ENCODE results near the gene SCAP.

The SCAP gene

DNA sequence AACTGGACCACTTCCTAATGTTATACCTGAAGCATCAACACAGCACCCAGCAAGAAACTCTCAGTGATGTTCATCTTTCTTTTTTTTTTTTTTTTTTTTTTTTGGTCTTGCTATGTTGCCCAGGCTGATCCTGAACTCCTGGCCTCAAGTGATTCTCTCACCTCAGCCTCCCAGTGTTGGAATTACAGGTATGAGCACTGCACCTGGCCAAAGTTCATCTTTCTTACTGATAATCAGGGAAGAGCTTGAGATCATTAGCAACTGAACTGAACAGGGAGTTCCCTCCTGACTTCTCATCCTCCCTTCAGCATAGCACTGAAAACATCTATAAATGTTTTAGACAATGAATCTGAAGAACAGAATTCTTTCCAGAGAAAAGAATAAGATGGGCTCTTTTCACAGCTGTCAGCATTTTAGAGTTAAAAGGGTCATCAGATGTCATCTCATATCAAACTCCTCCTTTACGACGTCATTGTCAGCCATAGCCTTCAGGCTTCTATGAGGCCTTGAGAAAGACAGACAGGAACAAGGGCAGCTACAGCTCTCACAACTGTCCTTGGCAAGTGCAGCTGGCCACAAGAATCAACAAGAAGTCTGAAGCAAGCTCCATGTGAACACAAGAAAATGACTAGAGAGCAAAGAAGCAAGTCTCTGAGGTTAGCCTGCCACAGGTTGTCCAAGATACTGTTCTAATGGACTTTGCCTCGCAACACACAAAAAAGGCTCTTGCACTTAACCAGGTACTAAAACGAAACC is 33.8 kb downstream of the SCAP start:
- no peak overlapping the region for H3K4me3 ChIP-seq (ENCODE audit: low read length)
- DNase-seq (ENCODE audit: low read depth): no peak
- TF ChIP-seq, protein P1, sequence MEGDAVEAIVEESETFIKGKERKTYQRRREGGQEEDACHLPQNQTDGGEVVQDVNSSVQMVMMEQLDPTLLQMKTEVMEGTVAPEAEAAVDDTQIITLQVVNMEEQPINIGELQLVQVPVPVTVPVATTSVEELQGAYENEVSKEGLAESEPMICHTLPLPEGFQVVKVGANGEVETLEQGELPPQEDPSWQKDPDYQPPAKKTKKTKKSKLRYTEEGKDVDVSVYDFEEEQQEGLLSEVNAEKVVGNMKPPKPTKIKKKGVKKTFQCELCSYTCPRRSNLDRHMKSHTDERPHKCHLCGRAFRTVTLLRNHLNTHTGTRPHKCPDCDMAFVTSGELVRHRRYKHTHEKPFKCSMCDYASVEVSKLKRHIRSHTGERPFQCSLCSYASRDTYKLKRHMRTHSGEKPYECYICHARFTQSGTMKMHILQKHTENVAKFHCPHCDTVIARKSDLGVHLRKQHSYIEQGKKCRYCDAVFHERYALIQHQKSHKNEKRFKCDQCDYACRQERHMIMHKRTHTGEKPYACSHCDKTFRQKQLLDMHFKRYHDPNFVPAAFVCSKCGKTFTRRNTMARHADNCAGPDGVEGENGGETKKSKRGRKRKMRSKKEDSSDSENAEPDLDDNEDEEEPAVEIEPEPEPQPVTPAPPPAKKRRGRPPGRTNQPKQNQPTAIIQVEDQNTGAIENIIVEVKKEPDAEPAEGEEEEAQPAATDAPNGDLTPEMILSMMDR (conservative IDR thresholded peaks at IDR 0.05; ENCODE audit: low read depth, low read length): no peak

DNA sequence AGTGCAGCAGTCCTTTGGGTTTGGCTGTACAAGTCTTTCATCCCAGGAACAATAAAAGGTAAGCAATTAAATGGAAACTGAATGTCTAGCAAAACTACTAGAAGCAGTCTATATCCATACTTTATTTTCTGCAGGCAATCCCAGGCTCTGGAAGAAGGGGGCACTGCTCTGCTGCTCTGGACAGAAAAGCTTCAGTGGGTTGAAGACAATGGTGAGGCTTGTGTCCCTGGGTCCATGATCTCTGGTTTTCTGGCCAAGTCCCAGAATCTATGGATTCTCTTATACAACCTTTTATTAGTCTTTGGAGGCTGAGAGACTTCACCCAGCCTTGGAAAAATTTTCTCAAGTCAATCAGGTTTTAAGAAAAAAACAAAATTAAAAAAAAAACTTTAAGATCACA is 35.6 kb downstream of the SCAP start:
- no peak for DNase-seq (ENCODE audit: low read depth)
- H3K4me3 ChIP-seq (ENCODE audit: low read length): no peak overlapping the region
- TF ChIP-seq, protein P1 (conservative IDR thresholded peaks at IDR 0.05; ENCODE audit: low read depth, low read length): peak; percentile 56

DNA sequence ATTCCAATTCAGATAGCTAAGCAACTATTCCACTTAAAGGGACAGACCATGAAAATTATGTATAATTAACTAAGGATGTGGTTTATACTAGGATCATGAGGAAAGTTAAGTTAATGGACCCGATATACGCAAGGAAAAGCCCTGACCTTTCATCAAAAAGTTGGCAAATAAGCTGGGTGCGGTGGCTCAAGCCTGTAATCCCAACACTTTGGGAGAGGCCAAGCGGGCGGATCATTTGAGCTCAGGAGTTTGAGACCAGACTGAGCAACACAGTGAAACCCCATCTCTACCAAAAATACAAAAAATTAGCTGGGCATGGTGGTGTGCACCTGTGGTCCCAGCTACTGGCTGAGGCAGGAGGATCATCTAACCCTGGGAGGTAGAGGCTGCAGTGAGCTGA is 39.6 kb downstream of the SCAP start:
- no peak overlapping the region for H3K4me3 ChIP-seq (ENCODE audit: low read length)
- TF ChIP-seq, protein P1 (conservative IDR thresholded peaks at IDR 0.05; ENCODE audit: low read depth, low read length): no peak
- DNase-seq (ENCODE audit: low read depth): no peak

DNA sequence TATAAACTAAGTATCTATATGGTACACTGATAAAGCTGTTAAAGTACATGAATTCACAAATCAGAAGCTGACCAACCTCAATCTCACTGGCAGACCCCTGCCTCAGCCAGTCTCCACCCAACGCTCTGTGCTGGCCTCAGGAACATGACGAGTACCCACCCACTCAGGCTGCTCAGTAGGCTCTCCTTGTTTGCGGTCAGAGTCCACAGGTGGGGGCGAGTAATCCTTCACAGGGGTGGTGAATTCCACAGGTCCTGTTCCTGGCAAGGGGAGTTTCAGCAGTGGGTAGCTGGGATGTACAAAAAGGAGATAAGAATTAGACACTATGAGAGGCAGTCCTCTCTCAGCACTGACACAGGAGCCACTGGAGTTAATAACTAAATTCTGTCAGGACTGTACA is 40.9 kb downstream of the SCAP start:
- DNase-seq (ENCODE audit: low read depth): no peak
- TF ChIP-seq, protein P1 (conservative IDR thresholded peaks at IDR 0.05; ENCODE audit: low read depth, low read length): no peak
- H3K4me3 ChIP-seq (ENCODE audit: low read length): no peak overlapping the region

DNA sequence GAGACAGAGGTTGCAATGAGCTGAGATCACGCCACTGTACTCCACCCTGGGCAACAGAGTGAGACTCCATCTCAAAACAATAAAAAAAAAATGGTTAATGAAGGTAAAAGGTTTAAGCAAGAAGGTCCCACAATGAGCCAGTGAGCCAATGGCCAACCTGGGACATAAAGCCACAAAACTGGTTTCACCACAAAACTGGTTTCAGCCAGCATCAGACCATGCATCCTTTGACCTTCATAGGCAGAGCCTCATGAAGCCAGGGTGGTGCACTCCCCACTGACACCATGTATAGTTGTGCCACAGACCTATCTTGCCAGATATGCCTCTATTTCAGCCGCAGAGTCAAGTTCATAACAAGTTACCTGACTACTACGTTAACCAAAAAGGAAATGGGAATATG is 41.9 kb downstream of the SCAP start:
- H3K4me3 ChIP-seq (ENCODE audit: low read length): no peak overlapping the region
- DNase-seq (ENCODE audit: low read depth): no peak
- TF ChIP-seq, protein P1 (conservative IDR thresholded peaks at IDR 0.05; ENCODE audit: low read depth, low read length): no peak

DNA sequence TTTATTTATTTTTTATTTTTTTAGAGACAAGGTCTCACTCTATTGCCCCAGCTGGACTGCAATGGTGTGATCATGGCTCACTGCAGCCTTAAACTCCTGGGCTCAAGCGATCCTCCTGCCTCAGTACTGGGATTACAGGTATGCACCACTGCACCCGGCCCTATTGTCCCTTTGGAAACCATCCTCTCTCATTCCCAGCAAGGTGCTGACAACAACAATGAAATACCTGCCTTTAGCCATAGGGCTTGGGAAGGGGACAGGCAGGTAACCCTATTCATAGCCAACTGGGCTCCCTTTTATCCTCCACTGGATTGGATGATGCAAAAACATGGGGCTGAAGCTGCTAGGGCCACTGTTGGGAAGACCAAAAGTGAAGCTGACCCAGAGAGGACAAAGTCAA is 43.1 kb downstream of the SCAP start:
- TF ChIP-seq, protein P1 (conservative IDR thresholded peaks at IDR 0.05; ENCODE audit: low read depth, low read length): no peak
- H3K4me3 ChIP-seq (ENCODE audit: low read length): no peak overlapping the region
- DNase-seq (ENCODE audit: low read depth): no peak

DNA sequence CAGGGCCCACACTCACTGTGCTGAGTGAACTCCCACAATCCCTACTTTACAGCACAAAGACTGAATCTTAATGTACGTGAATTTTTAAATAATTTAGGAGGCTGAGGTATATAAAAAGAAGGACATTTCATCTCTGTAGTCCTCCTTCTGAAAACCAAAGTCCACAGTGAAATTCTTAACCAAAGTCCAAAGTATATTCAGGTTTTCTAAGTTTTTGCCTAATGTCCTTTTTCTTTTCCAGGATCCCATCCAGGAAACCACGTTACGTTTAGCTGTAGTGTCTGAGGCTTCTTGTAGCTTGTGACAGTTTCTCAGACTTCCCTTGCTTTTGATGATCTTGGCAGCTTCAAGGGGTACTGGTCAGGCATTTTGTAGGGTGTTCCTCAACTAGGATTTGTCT is 44.5 kb downstream of the SCAP start:
- TF ChIP-seq, protein P1 (conservative IDR thresholded peaks at IDR 0.05; ENCODE audit: low read depth, low read length): no peak
- no peak for DNase-seq (ENCODE audit: low read depth)
- no peak overlapping the region for H3K4me3 ChIP-seq (ENCODE audit: low read length)

Measured in retinal pigment epithelial cell (primary cell).